Glutamatergic neuron (in vitro differentiated cells): ENCODE data around the gene DNAJB7. TPM values are rescaled to one million over a fixed set of nuclear protein-coding genes. Genes with fewer than 3 reads are reported as not detected.

Experiments used
- DNase-seq: peaks from one replicate; pipeline ENCODE4 v3.0.0; 2022
- H3K27ac Mint-ChIP-seq: one replicate; pipeline ENCODE4 v1.8.0; 2020; ENCODE audit warnings: mild to moderate bottlenecking, mixed read lengths, inconsistent platforms; ENCODE audit not compliant: unreplicated experiment
- H3K27me3 Mint-ChIP-seq: one replicate; pipeline ENCODE4 v1.8.0; 2020; ENCODE audit warnings: mild to moderate bottlenecking, moderate library complexity, mixed read lengths, inconsistent platforms; ENCODE audit not compliant: unreplicated experiment
- H3K36me3 Mint-ChIP-seq: one replicate; pipeline ENCODE4 v1.8.0; 2020; ENCODE audit warnings: mild to moderate bottlenecking, mixed read lengths, inconsistent platforms; ENCODE audit not compliant: unreplicated experiment
- H3K4me1 Mint-ChIP-seq: one replicate; pipeline ENCODE4 v1.8.0; 2020; ENCODE audit warnings: mild to moderate bottlenecking, low read depth, mixed read lengths, inconsistent platforms; ENCODE audit not compliant: unreplicated experiment
- H3K4me3 Mint-ChIP-seq: one replicate; pipeline ENCODE4 v1.8.0; 2020; ENCODE audit warnings: mild to moderate bottlenecking, mixed read lengths, inconsistent platforms; ENCODE audit not compliant: unreplicated experiment
- H3K9me3 Mint-ChIP-seq: one replicate; pipeline ENCODE4 v1.8.0; 2020; ENCODE audit warnings: mild to moderate bottlenecking, moderate library complexity, mixed read lengths, inconsistent platforms; ENCODE audit not compliant: unreplicated experiment
- CTCF ChIP-seq: fragments of 200-600 bp; sonication (generic); IDR thresholded peaks from one replicate; pipeline ENCODE4 v1.5.0; 2021; ENCODE audit not compliant: partially characterized antibody, unreplicated experiment
- microRNA-seq: library from miRNA; unstranded; fragments of <30 nt; microRNA quantifications from one replicate; pipeline ENCODE4, GENCODE V29; 2020; ENCODE audit not compliant: unreplicated experiment
- total RNA-seq: library from RNA; stranded (reverse); fragmentation: NEBNext Ultra II Directional; extraction: Animal tissue kit (Norgen Biotek cat#: 25700); gene quantifications from one replicate; pipeline ENCODE4 v1.2.1, GENCODE V29; 2021; ENCODE audit not compliant: unreplicated experiment

The DNAJB7 gene
- total RNA-seq, 1 donor from 2014 or later, result not detected

- Mint-ChIP-seq H3K27ac (peak within 1 kb of the TSS; percentile 37), H3K4me3 (peak within 1 kb of the TSS; percentile 99), H3K27me3 (peaks cover 4% of the 10 kb centered on the region), H3K4me1 (peaks cover 2% of the 10 kb centered on the region), H3K36me3 (no peaks in the 10 kb centered on the region), H3K9me3 (no peaks in the 10 kb centered on the region)
- peak; percentile 89 for DNase-seq
- peak; percentile 8 for TF ChIP-seq CTCF
Observed at GRCh38 chr22:40818747-40819598, 42.9 kb downstream of the DNAJB7 start, which contains the start of gene SLC25A17. Gene SLC25A17 (minus strand): TSS chr22:40819346. CDS start chr22:40819248, 98 bp downstream.

- H3K36me3 Mint-ChIP-seq, result no peaks in the 10 kb centered on the region
- peak overlapping the region; percentile 37 for H3K27ac Mint-ChIP-seq
- TF ChIP-seq CTCF, result no peak
- DNase-seq, result no peak
- no peaks in the 10 kb centered on the region for H3K9me3 Mint-ChIP-seq
- peaks cover 2% of the 10 kb centered on the region for H3K4me1 Mint-ChIP-seq
- H3K27me3 Mint-ChIP-seq, result peaks cover 4% of the 10 kb centered on the region
- H3K4me3 Mint-ChIP-seq, result peak overlapping the region; percentile 99
Observed at GRCh38 chr22:40818192-40818746, 43.6 kb downstream of the DNAJB7 start.

- H3K4me3 Mint-ChIP-seq, result peak overlapping the region; percentile 99
- TF ChIP-seq CTCF, result no peak
- H3K36me3 Mint-ChIP-seq, result no peaks in the 10 kb centered on the region
- H3K9me3 Mint-ChIP-seq, result no peaks in the 10 kb centered on the region
- H3K27ac Mint-ChIP-seq, result no peak overlapping the region
- H3K4me1 Mint-ChIP-seq, result peaks cover 2% of the 10 kb centered on the region
- DNase-seq, result no peak
- H3K27me3 Mint-ChIP-seq, result peaks cover 4% of the 10 kb centered on the region
Observed at GRCh38 chr22:40817737-40818136, 44.2 kb downstream of the DNAJB7 start.

GRCh38 chr22:40813912-40814315, 48.0 kb downstream of the DNAJB7 start:
- H3K4me3 Mint-ChIP-seq, result no peak overlapping the region
- no peaks in the 10 kb centered on the region for H3K9me3 Mint-ChIP-seq
- peaks cover 2% of the 10 kb centered on the region for H3K4me1 Mint-ChIP-seq
- H3K36me3 Mint-ChIP-seq, result no peaks in the 10 kb centered on the region
- no peak overlapping the region for H3K27ac Mint-ChIP-seq
- DNase-seq, result no peak
- no peak for TF ChIP-seq CTCF
- H3K27me3 Mint-ChIP-seq, result peaks cover 4% of the 10 kb centered on the region

Small RNAs within 50 kb of the gene (microRNA-seq; reads per million reads assigned to microRNA genes)
- gene MIR4766, result 1.1 reads per million

Other genes starting within 250 kb of the DNAJB7 start
- 91.7 TPM for gene MRTFA, start 225.4 kb downstream of the DNAJB7 start, total RNA-seq
- gene MCHR1, start 182.6 kb downstream of the DNAJB7 start, total RNA-seq, result 1.7 TPM
- 18.3 TPM for gene SLC25A17, start 42.8 kb downstream of the DNAJB7 start, total RNA-seq
- gene ST13, start 5.5 kb downstream of the DNAJB7 start, total RNA-seq, result 196 TPM
- gene XPNPEP3, start 5.0 kb downstream of the DNAJB7 start, total RNA-seq, result 20.7 TPM
- 66.4 TPM for gene RBX1, start 89.3 kb upstream of the DNAJB7 start, total RNA-seq
- gene EP300, start 230.5 kb upstream of the DNAJB7 start, total RNA-seq, result 127 TPM